ENCODE measurements around the gene DIDO1. TPM values are rescaled to one million over a fixed set of nuclear protein-coding genes. Genes with fewer than 3 reads are reported as not detected.
"Not testable (repeated sequence)": the region's sequence is repeated elsewhere in the genome, so short reads cannot be mapped to it uniquely, and the experiment has no call there.

The DIDO1 gene
- total RNA-seq, 1 donor, result 66.5 TPM

- DNase-seq (ENCODE audit: low read depth in 2 of 3, low spot score in 2 of 3), result no peak
Measured at GRCh38 chr20:62860391-62860923, 65.8 kb downstream of the DIDO1 start.

GRCh38 chr20:62859721-62860120, 66.6 kb downstream of the DIDO1 start:
- DNase-seq (ENCODE audit: low read depth in 2 of 3, low spot score in 2 of 3), result no peak

GRCh38 chr20:62858058-62858830, 68.1 kb downstream of the DIDO1 start:
- DNase-seq (ENCODE audit: low read depth in 2 of 3, low spot score in 2 of 3), result peak in 1 of 3 donors; percentile 60

- DNase-seq (ENCODE audit: low read depth in 2 of 3, low spot score in 2 of 3), result no peak
Measured at GRCh38 chr20:62856931-62857619, 69.2 kb downstream of the DIDO1 start.

GRCh38 chr20:62855120-62855519, 71.2 kb downstream of the DIDO1 start:
- DNase-seq (ENCODE audit: low read depth in 2 of 3, low spot score in 2 of 3), result no peak

GRCh38 chr20:62854121-62854520, 72.2 kb downstream of the DIDO1 start:
- no peak for DNase-seq (ENCODE audit: low read depth in 2 of 3, low spot score in 2 of 3)

GRCh38 chr20:62853304-62853703, 73.0 kb downstream of the DIDO1 start:
- DNase-seq (ENCODE audit: low read depth in 2 of 3, low spot score in 2 of 3), result not testable (repeated sequence)

- DNase-seq (ENCODE audit: low read depth in 2 of 3, low spot score in 2 of 3), result no peak
Measured at GRCh38 chr20:62852841-62853240, 73.5 kb downstream of the DIDO1 start.

- DNase-seq (ENCODE audit: low read depth in 2 of 3, low spot score in 2 of 3), result no peak
Measured at GRCh38 chr20:62852196-62852595, 74.1 kb downstream of the DIDO1 start.

GRCh38 chr20:62850333-62850974, 75.9 kb downstream of the DIDO1 start:
- no peak for DNase-seq (ENCODE audit: low read depth in 2 of 3, low spot score in 2 of 3)

GRCh38 chr20:62849431-62849830, 76.9 kb downstream of the DIDO1 start:
- DNase-seq (ENCODE audit: low read depth in 2 of 3, low spot score in 2 of 3), result no peak

GRCh38 chr20:62848917-62849316, 77.4 kb downstream of the DIDO1 start:
- DNase-seq (ENCODE audit: low read depth in 2 of 3, low spot score in 2 of 3), result not testable (repeated sequence)

- no peak for DNase-seq (ENCODE audit: low read depth in 2 of 3, low spot score in 2 of 3)
Measured at GRCh38 chr20:62846166-62846890, 80.0 kb downstream of the DIDO1 start.

GRCh38 chr20:62845416-62846160, 80.7 kb downstream of the DIDO1 start:
- no peak for DNase-seq (ENCODE audit: low read depth in 2 of 3, low spot score in 2 of 3)

GRCh38 chr20:62844182-62844581, 82.1 kb downstream of the DIDO1 start:
- DNase-seq (ENCODE audit: low read depth in 2 of 3, low spot score in 2 of 3), result no peak

GRCh38 chr20:62843656-62844055, 82.6 kb downstream of the DIDO1 start:
- no peak for DNase-seq (ENCODE audit: low read depth in 2 of 3, low spot score in 2 of 3)

GRCh38 chr20:62841705-62842212, 84.5 kb downstream of the DIDO1 start:
- DNase-seq (ENCODE audit: low read depth in 2 of 3, low spot score in 2 of 3), result no peak

GRCh38 chr20:62840244-62841197, 85.8 kb downstream of the DIDO1 start:
- DNase-seq (ENCODE audit: low read depth in 2 of 3, low spot score in 2 of 3), result no peak

GRCh38 chr20:62839816-62840215, 86.5 kb downstream of the DIDO1 start:
- no peak for DNase-seq (ENCODE audit: low read depth in 2 of 3, low spot score in 2 of 3)

All from hematopoietic multipotent progenitor cell (in vitro differentiated cells).